DND-41 (cell line): ENCODE measurements around the gene PDHA1.

Experiments
- CTCF ChIP-seq: IDR thresholded peaks from 2 replicates; pipeline ENCODE4 v1.5.1; 2012; ENCODE audit warnings: borderline replicate concordance, low read length, moderate library complexity, mild to moderate bottlenecking; ENCODE audit not compliant: poor library complexity, severe bottlenecking; ENCODE audit errors: extremely low read depth
- EZH2 ChIP-seq: IDR thresholded peaks from 3 replicates; pipeline ENCODE4 v1.6.1; 2012; ENCODE audit warnings: borderline replicate concordance, low read depth, mild to moderate bottlenecking, moderate library complexity, low read length, inconsistent platforms; ENCODE audit not compliant: severe bottlenecking

GRCh38 chrX:19303256-19303880 lies 40.4 kb upstream of the PDHA1 start:
- TF ChIP-seq EZH2 = no peak
- TF ChIP-seq CTCF = no peak
